ENCODE measurements around the gene CCDC88C.
"Not testable (repeated sequence)": the region's sequence is repeated elsewhere in the genome, so short reads cannot be mapped to it uniquely, and the experiment has no call there.

Gene CCDC88C

DNA sequence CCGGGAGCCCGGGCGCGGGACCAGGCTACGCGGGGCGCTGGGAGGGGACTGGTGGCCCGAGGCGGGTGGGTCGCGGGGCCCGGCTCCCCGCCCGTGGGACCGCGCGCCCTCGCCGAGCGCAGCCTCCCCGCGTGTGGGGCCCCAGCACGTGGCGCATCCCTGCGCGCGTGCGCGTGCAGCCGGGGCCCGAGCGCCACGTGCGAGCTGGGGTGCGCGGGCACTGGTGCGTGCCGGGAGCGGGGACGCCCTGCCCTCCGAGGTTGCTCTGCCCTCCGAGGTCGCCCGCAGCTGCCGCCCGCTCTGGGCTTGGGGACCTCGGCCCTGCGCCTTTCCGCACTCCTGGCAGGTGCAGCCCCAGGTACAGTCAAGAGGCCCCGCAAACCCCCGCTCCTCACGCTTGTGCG lies 365 bp upstream of the CCDC88C start:
- DNase-seq: no peak

DNA sequence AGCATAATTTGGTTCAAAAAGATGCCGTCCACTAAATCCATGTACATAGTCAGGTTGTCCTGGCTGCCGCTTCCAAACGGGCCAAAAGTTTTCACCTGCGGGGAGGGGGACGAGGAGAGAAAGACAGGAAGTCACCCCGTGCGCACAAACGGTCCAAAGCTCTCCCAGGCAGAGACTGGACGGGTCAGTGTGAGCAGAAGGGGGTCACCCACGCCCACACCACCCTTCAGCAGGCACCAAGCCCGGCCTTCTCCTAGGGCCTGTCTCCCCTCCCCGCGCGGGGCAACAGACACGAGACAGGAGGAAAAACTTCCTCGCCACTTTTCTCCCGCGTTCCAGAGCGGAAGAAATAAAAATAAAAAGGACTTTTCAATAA lies 888 bp downstream of the CCDC88C start:
- no peak for DNase-seq

DNA sequence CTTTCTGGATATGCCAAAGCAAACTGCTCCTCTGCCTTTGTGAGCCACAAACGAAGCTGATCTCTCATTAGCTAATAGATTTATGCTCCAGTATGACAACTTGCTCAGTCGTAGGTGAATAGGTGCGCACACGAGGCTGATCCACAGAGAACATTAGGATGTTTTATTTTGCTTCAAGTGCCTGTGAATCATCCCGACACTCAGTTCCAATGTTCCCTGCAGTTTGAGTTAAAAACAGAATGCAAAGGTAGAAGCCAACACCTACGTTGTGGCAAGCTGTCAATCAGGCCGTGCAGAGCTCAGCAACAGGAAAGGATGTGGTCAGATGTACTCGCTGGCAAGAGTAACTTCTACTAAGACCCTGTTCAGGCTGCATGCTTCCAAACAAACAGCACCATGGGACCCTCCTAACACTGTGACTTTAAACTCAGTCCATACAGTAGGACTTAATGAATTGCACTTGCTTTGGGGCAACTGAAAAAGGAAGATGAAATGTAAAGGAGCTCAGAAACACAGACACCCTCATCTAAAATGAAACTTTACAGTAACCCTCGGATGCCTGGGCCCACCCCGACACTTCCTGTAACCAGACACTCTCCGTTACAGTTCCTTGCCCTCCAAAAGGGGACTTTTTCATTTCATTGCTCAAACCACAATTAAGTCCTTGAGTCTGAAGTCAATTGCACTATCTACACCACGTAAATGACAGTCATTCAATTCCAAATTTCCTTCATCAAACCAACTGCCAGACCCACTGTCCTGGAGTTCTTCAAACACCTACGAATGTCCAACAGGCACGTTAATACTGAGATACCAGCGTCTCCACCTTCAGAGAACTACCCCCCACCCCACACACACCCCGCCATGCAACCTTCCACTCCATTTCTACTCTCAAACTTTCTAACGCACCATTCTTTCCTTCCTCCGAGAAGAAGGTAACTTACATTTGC lies 1.6 kb downstream of the CCDC88C start:
- DNase-seq: no peak

DNA sequence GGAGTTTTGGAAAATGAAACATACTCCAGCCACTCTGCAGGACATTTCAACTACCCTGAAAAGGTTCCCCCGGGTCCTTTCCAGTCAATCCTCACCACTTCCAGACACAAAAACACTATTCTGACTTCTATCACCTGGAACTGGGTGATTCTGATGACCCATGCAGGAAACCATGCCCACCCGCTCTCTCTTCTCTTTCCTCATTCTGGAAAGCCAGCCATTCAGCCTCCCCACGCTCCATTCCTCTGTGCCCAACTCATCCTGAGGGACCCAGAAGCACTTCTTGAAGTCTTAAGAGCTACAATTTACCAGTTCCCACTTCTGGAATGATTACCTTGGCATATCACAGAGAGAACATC lies 3.2 kb downstream of the CCDC88C start:
- no peak for DNase-seq

DNA sequence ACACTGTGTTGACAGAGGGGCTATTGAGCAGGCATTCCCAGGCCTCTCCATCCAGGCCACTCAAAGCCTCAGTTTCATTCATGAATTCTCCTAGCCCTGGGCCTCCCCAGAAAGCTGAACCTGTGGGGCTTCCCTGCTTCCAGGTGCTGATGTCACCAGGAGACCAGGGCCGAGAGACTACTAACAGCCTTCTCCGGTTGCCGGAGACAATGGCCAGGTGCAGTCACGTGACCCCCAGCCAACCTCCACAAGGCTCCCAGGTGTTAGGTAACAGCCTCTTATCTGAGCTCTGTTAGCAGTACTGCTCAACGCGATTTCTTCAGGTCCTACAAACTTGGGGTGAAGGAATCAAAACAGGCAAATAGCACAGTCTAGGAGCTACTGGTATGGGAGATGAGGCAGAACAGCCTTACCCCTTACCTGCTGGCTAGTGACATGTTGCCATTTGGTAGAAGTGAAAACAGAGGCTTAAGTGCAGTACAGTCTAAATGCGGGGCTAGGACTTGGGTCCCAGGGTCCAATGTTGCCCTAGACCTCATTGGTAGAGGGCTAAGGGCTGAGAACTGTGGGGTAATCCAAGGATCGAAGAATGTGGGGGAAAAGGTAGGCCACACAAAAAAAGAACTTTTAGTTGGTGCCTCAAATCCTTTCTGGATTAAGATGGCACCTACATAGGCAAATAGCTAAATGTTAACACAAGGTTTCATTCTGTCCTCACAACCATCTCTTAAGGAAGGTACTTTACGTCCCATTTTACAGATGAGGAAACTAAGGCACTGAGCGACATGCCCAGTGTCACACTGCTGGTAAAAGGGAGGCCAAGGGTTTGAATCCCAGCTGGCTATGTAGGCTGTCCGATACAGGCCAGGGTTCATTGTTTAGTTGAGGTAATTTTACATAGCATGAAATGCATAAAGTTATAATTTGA lies 3.8 kb downstream of the CCDC88C start:
- no peak for DNase-seq

DNA sequence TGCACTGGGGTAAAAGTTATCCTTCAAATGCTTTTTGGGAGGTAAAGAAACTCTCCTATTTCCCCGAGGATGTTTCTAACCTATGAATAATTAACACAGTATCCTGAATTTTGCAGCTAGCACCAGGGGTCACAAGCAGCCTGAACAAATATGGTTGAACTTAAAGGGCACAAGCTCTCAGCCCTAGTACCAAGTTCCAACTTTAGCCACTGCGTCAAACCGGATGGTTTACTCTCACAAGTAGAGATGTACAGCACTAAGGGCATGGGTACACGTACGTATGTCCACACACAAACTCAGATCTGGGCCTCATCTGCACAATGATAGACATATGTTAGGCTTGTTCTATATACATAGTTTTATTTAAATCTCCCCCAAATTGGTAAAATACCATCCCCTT lies 4.7 kb downstream of the CCDC88C start:
- no peak for DNase-seq

DNA sequence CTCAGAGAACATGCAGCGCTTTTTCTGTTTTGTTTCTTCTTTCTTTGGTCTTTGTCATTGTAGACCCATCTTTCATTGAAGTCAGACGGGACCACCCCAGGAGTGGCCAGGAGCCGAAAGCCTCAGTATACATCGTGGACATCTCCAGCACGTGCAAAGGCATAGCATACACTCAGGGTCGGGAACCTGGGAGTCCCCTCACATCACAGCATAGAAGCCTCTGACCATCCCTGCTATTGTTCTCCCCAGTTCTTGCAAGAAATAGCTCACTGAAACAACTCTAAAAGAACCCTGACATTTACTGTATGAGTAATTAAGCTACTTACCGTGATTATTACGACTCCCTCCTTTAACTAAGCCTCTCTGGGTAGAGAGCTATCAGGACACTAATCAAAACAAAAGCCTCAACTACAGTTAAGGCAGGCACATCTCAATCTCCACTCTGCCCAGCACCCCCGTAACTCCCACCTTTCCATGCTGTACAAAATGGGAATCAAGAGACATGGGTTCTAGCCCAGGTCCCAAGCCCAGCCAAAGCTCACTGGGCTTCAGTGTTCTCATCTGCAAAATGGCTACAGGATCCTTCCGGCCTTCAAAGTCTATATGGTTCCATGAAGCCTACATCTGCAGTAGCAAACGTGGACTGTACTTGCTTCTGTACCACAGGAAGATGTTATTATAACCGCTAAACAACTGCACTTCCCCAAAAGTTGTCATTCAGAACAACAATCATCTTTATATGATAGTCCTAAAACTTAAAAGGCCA lies 6.7 kb downstream of the CCDC88C start:
- no peak for DNase-seq

DNA sequence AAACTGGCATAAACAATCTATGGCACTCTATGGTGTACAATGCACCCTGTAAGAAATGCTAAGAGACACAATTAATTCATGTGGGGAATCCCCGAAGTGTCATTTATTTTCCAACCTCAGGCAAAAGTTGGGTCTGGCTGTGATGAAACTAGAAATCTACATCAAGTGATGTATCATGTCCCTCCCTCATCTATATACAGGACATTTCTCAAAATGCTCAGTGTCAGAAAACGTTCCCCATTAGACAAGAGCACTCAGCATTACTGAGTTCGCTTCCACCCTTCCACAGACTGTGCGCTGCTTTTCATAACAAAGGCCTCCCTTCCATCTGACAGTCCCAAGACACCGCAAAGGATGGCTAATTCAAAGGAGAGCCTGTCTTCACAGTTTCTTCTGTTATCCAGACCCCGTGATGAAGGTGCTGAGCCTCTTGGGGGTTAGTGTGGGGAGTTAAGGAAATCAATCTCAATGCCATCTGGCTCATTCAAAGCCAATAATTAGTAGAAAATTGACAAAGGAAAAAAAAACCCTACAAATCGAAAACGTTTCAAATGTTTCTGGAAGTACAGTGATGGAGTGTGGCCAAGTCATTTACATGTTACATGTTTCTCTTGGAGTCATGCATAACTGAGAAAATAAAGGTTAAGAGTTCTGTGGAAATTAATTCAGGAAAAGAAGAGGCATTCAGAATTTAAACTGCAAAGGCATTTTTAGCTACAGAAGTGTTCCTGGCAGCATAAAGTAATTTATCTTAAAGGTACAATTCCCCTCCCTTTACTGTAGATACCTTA lies 7.5 kb downstream of the CCDC88C start:
- DNase-seq: no peak

DNA sequence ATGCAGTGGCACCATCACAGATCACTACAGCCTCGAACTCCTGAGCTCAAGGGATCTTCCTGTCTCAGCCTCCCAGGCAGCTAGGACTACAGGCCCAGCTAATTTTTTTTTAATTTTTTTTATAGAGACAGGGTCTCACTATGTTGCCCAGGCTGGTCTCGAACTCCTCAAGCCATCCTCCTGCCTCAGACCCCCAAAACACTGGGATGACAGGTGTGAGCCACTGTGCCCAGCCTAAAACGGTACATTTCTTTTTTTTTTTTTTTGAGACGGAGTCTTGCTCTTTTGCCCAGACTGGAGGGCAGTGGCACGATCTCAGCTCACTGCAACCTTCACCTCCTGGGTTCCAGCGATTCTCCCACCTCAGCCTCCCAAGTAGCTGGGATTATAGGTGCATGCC lies 8.4 kb downstream of the CCDC88C start:
- DNase-seq: not testable (repeated sequence)

DNA sequence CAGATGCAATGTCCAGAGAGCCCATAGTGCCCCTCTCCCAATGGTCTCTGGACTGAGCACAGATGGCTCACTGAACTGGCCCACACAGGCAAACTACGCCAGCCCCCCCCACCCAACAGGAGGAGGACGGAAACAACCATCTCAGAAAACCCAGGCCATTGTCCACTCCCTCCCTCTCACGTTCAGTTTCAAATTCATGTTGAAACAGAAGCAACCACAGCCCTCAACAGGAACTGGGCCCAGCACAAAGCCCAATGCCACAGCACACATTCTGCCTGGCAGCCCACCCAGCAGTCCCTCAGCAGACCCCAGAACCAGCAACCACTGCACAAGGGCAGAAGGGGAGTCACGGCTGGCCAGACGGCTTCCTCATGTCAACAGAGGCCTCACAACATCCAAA lies 10.6 kb downstream of the CCDC88C start:
- DNase-seq: no peak

DNA sequence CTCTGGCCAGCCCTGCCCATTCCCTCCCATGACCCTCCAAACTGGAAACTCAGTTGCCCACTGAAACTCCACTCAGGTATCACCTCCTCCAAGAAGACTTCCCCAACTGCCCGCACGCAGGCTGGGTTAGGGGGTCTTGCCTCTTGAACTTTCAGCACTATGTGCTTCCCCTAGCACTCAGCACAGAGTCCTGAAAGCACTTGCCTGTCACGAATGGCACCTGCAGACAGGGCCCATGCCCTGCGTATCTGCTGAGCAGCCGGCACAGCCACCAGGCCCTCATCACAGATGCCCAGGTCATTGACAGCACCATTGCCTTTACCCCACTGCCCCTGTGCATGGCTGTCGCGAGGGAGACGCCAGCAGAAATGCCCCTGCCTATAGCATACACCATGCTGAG lies 11.2 kb downstream of the CCDC88C start:
- DNase-seq: no peak

DNA sequence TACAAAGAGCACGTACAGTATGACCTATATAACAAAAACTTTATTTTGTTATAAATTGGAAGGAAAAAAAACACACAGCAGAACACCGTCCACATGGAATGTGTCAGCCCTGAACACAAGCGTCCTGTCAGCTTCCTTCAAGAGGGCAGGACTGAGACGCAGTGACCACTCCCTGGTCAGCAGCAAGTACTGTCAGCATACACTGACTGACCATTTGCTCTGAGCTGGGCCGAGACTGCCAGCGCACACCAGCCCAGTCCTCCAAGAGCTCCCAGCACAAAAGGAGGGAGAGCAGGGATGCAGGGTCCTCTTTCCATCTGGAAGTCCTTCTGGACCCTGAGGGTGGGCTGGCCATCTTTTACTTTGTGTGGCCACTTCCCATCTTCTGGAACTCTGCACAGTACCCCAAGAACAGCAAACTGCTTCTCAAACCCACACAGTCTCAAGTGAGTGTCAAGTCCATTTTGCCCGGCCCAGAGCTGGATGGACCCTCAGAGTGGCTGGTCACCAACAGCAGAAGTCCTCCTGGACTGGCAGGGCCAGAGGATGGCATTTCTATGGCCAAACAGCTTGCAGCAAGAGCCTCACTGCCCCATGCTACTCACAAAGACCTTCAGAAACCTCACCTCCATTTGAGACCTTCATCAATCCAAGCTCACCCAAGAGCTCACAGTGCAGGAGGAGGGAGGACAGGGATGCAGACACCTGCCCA lies 11.7 kb downstream of the CCDC88C start:
- no peak for DNase-seq

DNA sequence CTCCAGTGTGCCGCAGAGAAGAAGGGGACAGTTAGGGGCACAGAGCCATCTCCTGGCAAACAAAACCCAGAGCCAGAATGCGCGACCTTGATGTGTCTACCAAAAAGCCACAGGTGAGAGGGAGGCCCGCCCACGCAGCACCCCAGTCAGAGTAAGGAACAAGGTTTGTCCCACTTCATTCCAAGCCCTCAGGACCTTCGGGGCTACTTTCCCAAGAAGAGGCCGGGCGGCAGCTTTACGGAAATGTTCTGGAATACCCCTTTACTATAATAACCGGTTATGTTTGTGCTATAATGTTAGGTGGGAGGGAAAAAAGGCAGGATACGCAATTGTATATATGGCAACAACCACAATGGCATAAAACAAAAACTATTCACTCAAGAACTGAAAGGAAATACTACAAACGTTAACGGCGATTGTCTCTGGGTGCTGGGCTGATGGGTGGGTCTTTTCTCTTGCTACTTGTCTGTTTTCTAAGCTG lies 12.3 kb downstream of the CCDC88C start:
- DNase-seq: no peak

DNA sequence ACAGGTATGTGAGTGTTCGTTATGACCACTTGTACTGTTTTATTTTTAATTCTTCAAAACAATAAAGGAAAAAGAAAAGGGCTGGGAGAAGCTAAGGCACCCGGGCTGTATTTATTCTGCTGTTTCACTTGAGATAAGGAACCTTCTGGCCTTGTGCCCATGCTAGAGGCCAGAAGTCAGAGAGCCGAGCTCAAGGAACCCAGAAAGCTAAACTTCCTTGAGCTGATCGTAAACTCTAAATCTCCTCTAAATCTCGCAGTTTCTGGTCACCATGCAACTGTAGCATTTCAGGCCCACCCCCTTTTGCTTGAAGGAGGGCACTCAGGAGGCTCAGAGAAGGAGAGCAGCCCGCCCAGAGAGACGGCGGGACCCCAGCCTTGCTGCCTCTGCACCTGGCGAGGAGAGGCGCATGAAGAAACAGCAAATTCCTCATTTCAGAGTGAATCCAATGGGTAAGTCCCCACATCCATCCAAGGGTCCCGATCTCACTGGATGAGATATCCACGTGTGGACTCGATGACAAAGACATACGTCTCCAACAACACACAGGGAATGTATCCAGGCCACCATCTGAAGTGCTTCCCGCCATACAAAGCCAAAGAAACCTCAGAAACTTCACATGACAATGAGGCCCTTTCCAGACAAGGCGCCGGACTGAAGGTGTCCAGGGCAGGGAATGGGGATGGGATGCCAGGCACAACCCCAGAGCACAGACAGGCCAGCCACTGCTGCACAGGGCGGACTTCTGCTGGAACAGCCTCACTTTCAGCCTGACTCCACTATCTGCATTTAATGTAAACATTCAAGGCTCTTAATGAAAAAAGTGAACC lies 14.6 kb downstream of the CCDC88C start:
- no peak for DNase-seq

DNA sequence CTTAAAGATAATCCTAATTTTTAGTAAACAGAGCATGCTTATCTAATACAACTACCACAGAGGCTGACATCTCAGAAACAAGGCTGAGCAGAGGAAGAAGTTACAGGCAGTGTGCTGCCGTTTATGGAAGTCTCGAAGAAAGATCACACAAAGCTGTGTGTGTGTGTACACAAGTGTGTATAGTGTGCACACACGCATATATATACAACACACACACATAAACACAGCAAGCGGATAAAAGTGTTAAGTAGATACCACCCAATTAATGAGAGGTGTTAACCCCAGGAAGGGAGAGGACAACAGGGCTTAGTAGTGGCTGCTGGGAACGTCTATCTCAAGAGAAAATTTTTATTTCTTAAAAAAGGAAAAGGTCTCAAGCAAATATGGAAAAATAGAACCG lies 15.3 kb downstream of the CCDC88C start:
- DNase-seq: no peak

DNA sequence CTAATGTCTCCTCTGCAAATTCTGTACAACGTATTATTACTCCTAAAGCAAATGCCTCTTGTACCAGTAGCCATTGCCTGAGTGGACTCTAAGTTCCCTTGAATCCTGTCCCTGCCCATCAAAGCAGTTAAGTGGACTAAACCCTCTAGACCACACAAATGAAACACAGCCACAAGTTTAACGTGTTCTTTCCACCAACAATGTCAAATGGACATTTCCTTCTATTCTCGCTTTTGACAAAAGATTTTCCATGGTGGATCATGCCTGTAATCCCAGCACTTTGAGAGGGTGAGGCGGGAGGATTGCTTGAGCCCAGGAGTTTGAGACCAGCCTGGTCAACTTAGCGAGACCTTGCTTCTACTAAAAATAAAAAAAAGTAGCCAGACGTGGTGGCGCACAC lies 15.9 kb downstream of the CCDC88C start:
- no peak for DNase-seq

DNA sequence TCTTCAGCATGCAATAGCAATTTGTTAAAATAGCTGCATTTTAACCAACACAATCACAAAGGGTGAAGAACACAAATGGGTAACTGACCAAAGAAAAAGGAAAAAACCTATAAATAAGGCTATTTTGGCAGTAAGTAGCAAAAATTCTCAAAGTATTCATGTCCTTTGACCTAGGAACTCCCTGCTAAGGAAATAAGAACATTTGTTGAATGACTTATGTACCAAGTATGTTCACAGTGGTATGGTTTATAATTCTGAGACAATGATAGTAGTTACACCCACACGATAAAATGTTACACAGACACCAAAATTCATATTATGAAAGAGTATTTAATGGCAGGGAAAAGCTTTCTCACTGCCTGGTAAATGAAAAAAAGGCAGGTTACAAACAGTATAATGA lies 16.9 kb downstream of the CCDC88C start:
- DNase-seq: no peak

DNA sequence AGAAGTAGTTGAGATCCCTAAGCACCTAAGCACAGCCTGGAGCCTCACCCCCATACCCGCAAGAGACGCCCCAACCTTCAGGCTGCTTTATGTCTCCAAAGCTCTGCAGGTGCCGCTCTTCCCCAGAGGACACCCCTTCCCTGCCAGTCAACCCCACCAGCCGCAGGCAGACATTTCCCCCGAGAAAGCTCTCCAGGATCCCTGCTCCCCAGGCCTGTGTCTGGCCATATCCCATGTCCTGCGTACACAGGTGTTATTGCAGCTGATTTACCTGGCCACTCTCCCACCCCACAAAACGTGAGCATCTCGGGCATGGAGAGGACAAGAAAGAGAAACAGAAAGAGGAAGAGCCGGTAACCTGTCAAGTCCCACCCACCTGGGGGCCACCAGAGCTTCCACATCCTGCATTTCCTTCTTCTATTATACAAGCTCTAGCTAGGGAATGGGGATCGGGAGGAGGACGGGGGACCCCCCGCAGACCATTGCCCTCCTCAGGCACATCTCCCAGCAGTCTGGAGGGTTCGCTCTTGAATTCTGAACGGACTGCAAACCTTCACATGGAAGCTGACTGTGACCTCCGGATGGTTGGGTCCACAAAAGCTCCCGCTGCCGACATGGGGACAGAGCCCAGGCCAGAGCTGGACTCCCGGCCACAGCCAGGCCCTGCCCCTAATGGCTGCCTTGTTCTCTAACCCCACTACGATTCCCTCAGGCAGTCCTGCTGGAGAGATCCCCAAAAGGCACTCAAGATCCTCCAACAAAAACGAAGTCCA lies 17.6 kb downstream of the CCDC88C start:
- no peak for DNase-seq

DNA sequence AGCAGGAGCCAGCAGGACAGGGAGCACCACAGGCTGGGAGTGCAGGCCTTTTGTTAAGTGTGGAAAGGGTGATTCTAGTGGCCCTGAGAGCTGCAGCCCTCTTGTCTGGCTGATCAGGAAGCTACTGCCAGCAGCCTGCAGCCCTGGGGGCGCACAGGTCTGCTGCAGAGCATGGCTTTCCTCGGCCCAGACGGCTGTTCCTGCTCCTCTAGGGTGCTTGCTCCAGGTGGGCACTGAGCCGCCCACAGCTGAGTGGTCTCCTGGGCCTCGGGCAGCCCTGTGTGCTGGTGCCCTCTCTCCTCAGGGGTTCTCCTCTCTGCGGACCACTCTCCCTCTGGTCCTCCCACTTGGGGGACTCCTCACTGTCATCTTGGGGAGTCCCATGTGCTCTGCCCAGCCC lies 18.9 kb downstream of the CCDC88C start:
- no peak for DNase-seq
